SU-DHL-6 (cell line): ENCODE measurements around the gene DALRD3.

Experiments
- EZH2phosphoT487 ChIP-seq: fragments of 200-600 bp; sonication (generic), shearing (Covaris generic); conservative IDR thresholded peaks from 2 replicates; pipeline ENCODE4 v1.6.1; 2018; ENCODE audit warnings: mild to moderate bottlenecking, antibody characterized with exemption, low read length, moderate library complexity, mixed read lengths
- TF ChIP-seq, protein P1 (sequence below): fragments of 200-600 bp; sonication (generic); IDR thresholded peaks from one replicate; pipeline ENCODE4 v1.5.1; 2017; ENCODE audit warnings: antibody characterized with exemption, mild to moderate bottlenecking, low read length, moderate library complexity; ENCODE audit not compliant: insufficient read depth, poor library complexity, severe bottlenecking

DNA sequence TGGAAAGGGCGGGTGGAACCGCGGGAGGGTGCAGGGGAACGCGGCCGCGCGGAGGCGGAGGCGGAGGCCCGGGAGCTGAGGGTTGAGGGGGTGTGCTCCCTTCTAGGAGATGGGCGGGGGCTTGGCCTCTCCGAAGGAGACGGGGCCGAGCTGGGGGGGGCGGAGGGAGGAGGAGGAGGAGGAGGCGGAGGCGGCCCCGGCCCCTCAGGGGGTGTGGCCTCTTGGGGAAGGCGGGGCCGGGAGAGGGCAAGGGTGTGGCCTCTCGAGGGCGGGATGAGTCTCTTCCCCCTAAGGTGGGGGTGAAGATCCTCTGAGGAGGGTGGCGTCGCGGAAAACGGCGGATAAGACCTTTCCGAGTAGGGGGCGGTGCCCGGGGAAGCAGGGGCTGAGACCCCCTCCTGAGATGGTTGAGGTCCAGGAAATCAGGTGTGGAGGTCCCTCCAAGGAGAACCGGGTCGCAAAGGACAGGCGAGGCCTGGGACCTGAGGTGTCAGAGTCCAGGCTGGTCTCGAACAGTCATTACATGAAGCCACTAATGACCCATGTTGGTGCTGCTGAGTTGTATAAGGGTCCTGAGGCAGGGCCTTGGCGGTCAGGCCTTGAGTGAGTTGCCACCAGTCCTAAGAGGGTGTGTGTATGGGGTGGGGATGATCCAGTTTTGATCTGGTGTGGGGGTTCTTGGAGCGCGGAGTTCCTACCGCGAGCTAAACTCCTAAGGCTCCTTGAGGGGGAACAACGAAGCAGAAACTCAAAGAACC is 10.4 kb downstream of the DALRD3 start:
- TF ChIP-seq, protein P1, sequence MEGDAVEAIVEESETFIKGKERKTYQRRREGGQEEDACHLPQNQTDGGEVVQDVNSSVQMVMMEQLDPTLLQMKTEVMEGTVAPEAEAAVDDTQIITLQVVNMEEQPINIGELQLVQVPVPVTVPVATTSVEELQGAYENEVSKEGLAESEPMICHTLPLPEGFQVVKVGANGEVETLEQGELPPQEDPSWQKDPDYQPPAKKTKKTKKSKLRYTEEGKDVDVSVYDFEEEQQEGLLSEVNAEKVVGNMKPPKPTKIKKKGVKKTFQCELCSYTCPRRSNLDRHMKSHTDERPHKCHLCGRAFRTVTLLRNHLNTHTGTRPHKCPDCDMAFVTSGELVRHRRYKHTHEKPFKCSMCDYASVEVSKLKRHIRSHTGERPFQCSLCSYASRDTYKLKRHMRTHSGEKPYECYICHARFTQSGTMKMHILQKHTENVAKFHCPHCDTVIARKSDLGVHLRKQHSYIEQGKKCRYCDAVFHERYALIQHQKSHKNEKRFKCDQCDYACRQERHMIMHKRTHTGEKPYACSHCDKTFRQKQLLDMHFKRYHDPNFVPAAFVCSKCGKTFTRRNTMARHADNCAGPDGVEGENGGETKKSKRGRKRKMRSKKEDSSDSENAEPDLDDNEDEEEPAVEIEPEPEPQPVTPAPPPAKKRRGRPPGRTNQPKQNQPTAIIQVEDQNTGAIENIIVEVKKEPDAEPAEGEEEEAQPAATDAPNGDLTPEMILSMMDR: peak; percentile 3
- TF ChIP-seq EZH2phosphoT487: no peak
